Cerebellar nuclear complex (tissue), 1 donor: Measurements from ENCODE around the gene AREG.

Source experiments
- DNase-seq, 2 experiments: peaks; one replicate each; lab custom pipeline; 2025; lab: John Stamatoyannopoulos, UW

The AREG gene

DNA sequence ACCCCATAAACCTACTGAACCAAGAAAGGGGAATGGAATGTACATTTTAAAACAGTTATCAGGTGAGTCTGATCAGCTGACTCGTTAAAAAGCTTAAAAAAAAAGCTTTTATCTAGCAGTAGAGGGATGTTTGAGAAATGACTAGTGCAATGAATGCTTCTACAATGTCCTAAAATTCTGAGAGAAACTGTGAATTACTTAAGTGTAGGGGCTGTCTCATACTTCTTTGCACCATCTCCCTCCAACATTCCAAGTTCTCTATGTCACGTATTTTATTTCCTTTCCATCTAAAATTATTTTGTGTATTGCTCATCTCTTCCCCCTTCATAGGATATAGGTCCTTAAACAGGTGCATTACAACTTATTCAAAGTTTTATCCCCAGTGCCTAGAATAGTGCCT, 11.9 kb upstream of the AREG start:
- no peak for DNase-seq

DNA sequence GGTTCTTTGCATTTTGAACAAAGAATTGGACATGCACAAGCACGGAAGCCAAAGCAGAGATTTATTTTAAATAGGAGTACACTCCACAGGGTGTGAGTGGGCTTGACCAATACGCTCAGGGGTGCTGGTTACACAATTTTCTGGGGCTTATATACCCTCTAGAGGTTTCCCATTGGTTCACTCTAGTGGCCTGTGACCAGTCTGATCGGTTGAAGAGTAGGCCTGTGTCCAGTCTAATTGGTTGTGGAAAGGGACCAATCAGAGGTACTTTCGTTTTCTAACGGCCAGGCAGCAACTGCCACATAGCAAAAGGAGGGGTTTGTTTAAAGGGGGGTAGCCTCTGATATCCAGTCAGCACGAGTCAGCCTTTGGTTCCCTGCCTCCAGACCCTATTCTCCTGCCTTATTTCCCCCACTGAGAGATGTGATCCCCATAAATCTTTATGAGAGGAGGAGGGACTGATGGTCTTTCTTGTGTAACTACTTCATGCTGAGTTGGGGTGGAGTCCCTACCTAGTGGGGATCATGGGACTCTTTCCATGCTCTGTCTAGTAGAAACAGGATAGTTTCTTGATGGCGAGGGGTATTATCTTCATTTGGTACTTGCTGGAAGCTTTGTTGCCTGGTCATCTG, 11.3 kb upstream of the AREG start:
- no peak for DNase-seq

GRCh38 chr4:74435296-74435695, 9.6 kb upstream of the AREG start:
- DNase-seq = no peak

- no peak for DNase-seq
These were observed 7.1 kb upstream of the AREG start for GRCh38 chr4:74437866-74438265.

- no peak for DNase-seq
These were observed 6.3 kb upstream of the AREG start for GRCh38 chr4:74438661-74439060.

- no peak for DNase-seq
These were observed 5.0 kb upstream of the AREG start for GRCh38 chr4:74439952-74440351.

GRCh38 chr4:74440356-74440755, 4.6 kb upstream of the AREG start:
- DNase-seq = no peak

- DNase-seq = no peak
These were observed 3.2 kb upstream of the AREG start for GRCh38 chr4:74441744-74442143.

GRCh38 chr4:74446193-74446868, 1.4 kb downstream of the AREG start:
- DNase-seq = no peak

DNA sequence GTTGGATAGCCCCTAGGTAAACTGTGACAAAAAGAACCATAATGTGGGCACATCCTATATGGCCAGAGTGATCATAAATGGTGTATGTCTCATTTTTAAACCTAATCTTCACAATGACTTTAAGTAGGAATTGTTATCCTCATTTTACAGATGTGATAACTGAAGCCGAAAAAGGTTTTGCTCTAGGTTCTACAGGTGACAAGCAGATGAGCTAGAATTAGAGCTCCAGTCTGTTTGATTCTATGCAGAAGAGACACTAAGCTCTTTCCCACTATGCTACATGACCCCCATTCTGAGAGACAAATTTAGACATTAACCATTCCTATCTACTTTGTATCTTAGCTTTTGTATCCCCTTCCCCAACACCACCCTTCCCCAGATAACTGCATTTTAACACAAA, 2.0 kb downstream of the AREG start:
- DNase-seq = no peak

- DNase-seq = no peak
These were observed 2.8 kb downstream of the AREG start for GRCh38 chr4:74447636-74448233.

DNA sequence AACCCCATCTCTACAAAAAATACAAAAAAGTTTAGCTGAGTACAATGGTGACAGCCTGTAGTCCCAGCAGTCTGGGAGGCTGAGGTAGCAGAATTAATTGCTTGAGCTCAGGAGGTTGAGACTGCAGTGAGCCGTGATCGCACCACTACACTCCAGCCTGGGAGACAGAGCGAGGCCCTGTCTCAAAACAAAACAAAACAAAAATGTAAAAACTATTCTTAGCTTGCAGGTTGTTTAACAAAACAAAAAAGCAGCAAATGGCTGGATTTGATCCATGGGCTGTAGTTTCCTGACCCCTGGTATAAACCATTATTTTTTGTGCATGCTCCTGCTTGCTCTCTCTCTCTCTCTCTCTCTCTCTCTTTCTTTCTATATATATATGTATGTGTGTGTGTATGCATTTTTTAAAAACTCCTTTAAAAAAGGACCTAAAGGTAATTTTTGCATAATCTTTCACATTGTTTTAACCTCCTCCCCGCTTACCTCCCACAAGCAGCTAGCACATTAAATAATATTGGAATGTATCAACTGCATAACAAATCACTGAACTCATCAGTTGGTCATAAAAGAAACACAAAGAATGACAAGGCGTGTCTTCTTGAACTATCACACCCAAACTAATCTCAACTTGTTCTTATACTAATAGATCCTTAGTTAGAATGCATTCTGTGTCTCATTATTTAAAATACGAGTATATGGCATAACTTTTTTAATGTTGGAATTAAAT, 4.8 kb downstream of the AREG start:
- DNase-seq = no peak

- DNase-seq = no peak
These were observed 5.4 kb downstream of the AREG start for GRCh38 chr4:74450298-74450683.

DNA sequence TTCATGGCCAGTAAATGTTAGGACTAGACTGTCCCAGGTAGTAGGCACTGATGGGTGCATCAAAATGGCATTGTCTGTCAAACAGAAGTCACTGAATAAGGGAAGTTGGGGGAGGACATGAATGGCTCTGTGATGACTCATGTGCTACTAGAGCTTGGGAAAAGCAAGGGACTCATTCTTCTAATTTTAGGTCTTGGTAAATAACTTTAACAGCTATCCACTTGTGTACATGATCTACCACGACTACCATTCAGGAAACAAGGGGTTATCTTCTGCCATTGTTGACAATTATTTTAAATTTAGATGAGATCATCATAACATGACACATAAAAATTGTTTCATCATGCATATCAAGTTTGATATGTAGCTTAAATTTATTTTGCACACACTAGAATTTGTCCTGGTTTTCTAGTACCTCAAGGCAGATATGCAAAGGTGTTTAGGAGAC, 6.3 kb downstream of the AREG start:
- DNase-seq = no peak

- no peak for DNase-seq
These were observed 8.2 kb downstream of the AREG start for GRCh38 chr4:74453037-74453635.

GRCh38 chr4:74453829-74454742, 9.2 kb downstream of the AREG start:
- no peak for DNase-seq

- DNase-seq = no peak
These were observed 10.6 kb downstream of the AREG start for GRCh38 chr4:74455361-74456055.

- no peak for DNase-seq
These were observed 11.3 kb downstream of the AREG start for GRCh38 chr4:74456056-74456744.

DNA sequence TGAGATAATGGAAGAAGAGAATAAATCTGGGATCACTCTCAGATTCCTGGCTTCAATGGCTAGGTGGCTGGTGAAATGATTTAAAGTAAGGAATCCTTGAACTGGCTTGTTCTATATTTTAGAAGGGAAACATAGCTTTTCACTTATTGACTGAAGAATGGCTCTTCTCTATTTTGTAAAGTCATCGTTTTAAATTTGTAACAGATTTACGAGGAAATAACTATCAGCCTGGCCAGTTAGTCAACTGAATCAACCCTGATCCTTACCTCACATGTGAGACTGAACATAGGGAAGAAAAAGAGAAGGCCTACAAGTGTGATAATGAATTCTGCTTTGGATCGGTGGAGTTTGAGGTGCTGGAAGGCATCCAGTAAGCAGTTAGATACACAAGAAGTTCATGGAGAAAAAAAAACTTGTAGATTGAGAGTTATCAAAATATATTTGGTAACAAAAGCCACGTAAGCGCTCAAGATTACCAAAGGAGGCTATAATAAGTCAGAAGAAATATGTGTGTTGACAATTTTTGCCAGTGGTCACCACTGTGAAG, 12.0 kb downstream of the AREG start:
- DNase-seq = no peak

DNA sequence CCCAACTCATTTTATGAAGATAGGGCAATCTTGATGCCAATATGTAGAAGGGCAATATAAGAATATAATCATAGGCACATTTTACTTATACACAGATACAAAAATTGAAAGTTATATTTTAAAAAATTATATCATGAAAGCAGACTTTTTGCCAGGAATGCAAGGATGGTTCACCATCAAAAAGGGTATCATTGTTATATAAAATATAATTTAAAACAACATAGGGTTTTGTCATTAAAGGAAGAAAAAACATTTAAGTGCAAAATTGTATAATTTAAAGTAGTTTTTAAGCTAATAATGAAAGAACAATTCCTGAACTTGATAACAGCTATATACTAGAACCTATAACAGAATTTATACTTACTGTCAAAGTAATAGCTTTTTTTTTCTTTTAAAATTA, 15.9 kb downstream of the AREG start:
- DNase-seq = no peak
